ENCODE data around the gene LTBP2.
"Not testable (repeated sequence)": the region's sequence is repeated elsewhere in the genome, so short reads cannot be mapped to it uniquely, and the experiment has no call there.

Gene LTBP2

GRCh38 chr14:74474376-74474775, 137.7 kb downstream of the LTBP2 start:
- DNase-seq: no peak

GRCh38 chr14:74472601-74473000, 139.4 kb downstream of the LTBP2 start:
- no peak for DNase-seq

GRCh38 chr14:74469548-74470518, 142.2 kb downstream of the LTBP2 start:
- DNase-seq: no peak

GRCh38 chr14:74468513-74468912, 143.5 kb downstream of the LTBP2 start:
- no peak for DNase-seq

- no peak for DNase-seq
Measured at GRCh38 chr14:74465335-74465734, 146.7 kb downstream of the LTBP2 start.

- DNase-seq: no peak
Measured at GRCh38 chr14:74464785-74465184, 147.3 kb downstream of the LTBP2 start.

- no peak for DNase-seq
Measured at GRCh38 chr14:74463697-74464096, 148.3 kb downstream of the LTBP2 start.

GRCh38 chr14:74462993-74463392, 149.0 kb downstream of the LTBP2 start:
- DNase-seq: no peak

- DNase-seq: peak; percentile 35
Measured at GRCh38 chr14:74459976-74460375, 152.1 kb downstream of the LTBP2 start.

- DNase-seq: peak; percentile 43
Measured at GRCh38 chr14:74459289-74459946, 152.6 kb downstream of the LTBP2 start.

GRCh38 chr14:74457565-74457895, 154.5 kb downstream of the LTBP2 start:
- DNase-seq: no peak

- peak; percentile 68 for DNase-seq
Measured at GRCh38 chr14:74456684-74457564, 155.1 kb downstream of the LTBP2 start.

GRCh38 chr14:74454397-74454796, 157.6 kb downstream of the LTBP2 start:
- not testable (repeated sequence) for DNase-seq

All from retina (tissue), 1 donor.